Ovary (tissue), 3 donors: ENCODE measurements around the gene CEP57L1.

ENCODE experiments used
- EP300 ChIP-seq: sonication (generic); formaldehyde crosslinking; IDR thresholded peaks from one replicate; pipeline ENCODE4 v1.6.1; 2017; ENCODE audit warnings: antibody characterized with exemption
- POLR2A ChIP-seq: fragments of 450-650 bp; IDR thresholded peaks from one replicate; pipeline ENCODE4 v1.6.1; 2017; ENCODE audit warnings: antibody characterized with exemption, mild to moderate bottlenecking, moderate library complexity
- TF ChIP-seq, protein P1 (sequence below), 3 donors: fragments of 450-650 bp in 2 of 3; fragments of 200-600 bp in 1 of 3; IDR thresholded peaks; one replicate each; pipeline versions ENCODE4 v1.5.1 to v1.8.0; 2016 to 2022; ENCODE audit warnings: antibody characterized with exemption in 3 of 3, mild to moderate bottlenecking in 1 of 3
- donor health status: DM: no; HTN: no; CAD: no.

DNA sequence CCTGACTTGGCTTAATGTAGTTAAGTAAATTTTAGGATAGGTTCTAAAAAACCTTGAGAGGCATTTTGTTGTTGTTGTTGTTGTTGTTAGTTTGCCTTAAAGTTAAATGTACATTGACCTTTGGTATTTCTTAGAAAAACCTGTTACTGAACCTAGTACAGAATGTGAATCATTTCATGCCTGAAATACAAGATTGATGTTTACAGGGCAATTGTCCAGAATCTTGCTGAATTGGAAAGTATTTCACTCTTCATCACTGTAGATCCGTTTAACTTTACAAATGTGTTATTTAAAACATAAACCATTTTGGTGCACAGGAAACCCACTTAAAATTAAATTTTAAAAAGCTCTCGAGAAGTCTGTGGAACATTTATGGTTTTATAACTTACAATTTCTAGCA lies 75.0 kb downstream of the CEP57L1 start:
- TF ChIP-seq, protein P1, sequence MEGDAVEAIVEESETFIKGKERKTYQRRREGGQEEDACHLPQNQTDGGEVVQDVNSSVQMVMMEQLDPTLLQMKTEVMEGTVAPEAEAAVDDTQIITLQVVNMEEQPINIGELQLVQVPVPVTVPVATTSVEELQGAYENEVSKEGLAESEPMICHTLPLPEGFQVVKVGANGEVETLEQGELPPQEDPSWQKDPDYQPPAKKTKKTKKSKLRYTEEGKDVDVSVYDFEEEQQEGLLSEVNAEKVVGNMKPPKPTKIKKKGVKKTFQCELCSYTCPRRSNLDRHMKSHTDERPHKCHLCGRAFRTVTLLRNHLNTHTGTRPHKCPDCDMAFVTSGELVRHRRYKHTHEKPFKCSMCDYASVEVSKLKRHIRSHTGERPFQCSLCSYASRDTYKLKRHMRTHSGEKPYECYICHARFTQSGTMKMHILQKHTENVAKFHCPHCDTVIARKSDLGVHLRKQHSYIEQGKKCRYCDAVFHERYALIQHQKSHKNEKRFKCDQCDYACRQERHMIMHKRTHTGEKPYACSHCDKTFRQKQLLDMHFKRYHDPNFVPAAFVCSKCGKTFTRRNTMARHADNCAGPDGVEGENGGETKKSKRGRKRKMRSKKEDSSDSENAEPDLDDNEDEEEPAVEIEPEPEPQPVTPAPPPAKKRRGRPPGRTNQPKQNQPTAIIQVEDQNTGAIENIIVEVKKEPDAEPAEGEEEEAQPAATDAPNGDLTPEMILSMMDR (IDR thresholded peaks at IDR 0.05), result no peak
- TF ChIP-seq POLR2A (no peak), EP300 (no peak)
